GM18511 (cell line): ENCODE measurements around the gene WDR1.

Experiments
- ATAC-seq: cut with Tn5 transposase; IDR thresholded peaks from one replicate; pipeline ENCODE4 v1.9.1; 2021; ENCODE audit warnings: mild to moderate bottlenecking, moderate library complexity; ENCODE audit not compliant: unreplicated experiment

Gene WDR1

DNA sequence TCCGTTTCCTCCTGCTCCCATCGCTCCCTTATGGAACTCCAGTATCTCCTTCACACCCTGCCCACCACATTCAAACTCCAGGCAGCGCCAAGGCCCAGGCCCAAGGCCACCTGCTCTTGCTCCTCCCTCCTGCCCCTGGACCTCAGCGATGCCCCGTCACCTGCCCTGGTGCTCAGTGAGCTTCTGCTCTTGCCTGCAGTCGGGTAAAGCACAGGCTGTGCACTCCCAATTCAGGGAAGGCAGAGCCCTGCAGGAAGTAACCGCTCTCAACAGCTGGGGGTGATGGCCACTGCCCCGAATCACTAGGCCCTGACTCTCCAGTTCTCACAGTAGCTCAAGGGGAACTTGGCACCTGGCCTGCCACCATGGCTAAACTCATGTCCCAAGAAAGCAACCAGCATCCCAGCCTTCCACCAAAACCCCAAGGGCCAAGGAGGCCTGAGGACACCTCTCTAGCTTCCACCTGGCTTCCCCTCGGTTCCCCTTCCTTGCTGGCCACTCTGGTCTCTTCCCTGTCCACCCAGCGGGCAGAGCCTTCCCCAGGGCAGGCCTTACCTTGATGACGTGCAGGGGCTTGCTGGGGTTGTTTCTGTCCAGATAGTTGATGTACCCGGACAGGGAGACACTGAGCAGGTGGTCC is 29.3 kb downstream of the WDR1 start:
- ATAC-seq, result no peak

- no peak for ATAC-seq
Observed at GRCh38 chr4:10086506-10087120, 30.0 kb downstream of the WDR1 start.

DNA sequence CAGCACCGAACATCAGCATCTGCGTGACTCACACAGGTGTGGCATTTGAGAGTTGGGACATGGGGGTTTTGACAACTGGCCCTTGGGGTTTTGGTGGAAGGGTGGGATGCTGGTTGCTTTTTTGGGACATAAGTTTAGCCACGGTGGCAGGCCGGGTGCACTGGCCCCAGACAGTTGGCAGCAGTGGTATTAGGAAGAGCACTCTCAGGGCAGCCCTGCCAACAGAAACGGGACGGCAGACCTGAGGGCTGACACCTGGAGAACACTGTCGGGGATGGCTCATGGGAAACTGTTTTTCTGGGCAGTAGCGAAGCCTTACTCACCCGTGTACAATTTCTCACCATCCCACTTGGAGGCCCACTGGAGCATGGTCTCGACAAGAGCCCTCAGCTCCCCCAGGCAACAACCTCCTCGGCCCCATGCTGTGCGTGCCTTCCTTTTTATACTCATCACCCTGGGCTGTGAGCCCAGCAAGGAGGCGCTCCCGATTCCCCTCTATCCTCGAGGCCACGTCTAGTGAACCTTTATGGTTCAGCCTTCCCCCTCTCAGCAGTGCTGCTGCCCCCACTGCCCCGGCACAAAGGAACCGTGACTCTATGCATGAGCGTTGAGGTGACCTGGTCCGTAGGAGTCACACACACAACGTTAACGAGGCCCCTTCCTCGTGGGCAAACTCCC is 30.6 kb downstream of the WDR1 start:
- no peak for ATAC-seq

DNA sequence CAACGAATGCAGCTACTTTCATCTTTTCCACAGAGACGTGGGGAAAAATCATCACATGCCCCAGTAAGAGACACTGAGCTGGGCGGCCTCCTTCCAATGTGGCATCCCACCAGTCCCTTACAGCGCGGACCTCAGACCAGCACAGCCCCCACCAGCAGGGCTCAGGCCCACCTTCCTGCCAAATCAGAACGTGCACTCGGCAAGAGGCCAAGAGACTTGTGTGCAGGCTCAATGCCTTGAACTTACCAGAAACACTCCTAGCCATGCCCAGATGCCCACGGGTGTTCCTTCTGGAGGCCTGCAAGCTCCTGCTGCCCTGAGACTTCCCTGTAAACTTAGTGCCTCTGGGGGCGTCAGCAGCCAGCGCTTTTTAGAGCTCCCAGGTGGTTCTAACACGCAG is 31.2 kb downstream of the WDR1 start:
- no peak for ATAC-seq

GRCh38 chr4:10084651-10085358 is 31.8 kb downstream of the WDR1 start:
- ATAC-seq, result no peak

GRCh38 chr4:10083861-10084641 is 32.5 kb downstream of the WDR1 start:
- ATAC-seq, result no peak

- no peak for ATAC-seq
Observed at GRCh38 chr4:10083331-10083771, 33.2 kb downstream of the WDR1 start.

- ATAC-seq, result no peak
Observed at GRCh38 chr4:10082459-10083272, 33.9 kb downstream of the WDR1 start.

DNA sequence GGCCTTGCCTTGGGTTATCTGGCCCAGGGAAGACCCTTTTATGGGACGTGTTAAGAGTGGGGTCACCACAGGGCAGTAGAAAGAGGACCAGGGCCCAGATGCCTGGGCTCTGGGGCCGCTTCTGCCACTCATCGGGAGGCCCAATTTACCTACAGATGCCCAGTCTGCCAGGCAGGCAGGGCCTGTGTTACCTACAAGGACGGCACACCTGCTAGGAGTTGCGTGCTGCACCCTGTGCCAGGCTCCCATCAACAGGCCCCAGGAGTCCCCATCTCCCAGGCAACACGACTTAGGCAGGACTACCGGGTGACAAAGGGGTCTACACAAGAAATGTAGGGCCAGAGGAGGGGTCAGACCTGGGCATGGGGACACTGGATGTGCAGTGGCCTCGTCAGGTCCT is 34.6 kb downstream of the WDR1 start:
- no peak for ATAC-seq

DNA sequence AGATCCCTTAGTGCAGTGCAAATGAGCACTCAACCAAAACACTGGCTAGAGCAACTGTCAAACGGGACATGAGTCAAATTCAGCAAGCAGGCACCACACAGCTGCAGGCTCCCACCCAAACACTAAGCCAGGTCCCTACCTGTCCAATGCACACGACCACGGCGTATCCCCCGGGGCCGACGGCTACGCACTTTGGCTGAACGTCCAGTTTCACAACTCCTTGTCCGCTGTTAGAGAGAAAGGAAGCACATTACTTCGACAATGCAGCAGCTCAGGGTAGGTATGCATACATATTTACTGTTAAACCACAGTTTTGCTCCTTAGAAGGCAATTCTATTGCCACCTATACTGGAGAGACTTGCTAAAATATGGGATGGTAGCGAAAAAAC is 35.4 kb downstream of the WDR1 start:
- ATAC-seq, result no peak

- no peak for ATAC-seq
Observed at GRCh38 chr4:10080589-10081217, 35.9 kb downstream of the WDR1 start.

- no peak for ATAC-seq
Observed at GRCh38 chr4:10079912-10080588, 36.5 kb downstream of the WDR1 start.

DNA sequence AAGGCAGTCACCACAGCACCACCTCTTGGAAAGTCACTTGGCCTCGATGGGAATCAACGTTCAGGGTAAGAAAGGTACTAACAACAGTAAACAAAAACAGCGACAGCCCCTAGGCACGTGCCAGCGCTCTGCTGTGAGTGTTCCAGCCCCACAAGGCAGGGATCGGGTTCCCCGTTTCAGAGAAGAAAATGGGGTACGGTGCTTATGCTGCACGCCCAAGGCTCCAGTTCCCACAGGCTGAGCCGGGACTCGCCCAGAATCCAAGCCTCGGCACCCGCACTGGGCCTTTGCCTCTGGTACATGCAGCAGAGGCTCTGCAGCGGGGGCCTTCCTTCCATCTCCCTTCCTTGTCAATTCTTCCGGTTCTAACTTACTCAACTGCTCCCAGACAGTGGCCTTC is 37.3 kb downstream of the WDR1 start:
- no peak for ATAC-seq

DNA sequence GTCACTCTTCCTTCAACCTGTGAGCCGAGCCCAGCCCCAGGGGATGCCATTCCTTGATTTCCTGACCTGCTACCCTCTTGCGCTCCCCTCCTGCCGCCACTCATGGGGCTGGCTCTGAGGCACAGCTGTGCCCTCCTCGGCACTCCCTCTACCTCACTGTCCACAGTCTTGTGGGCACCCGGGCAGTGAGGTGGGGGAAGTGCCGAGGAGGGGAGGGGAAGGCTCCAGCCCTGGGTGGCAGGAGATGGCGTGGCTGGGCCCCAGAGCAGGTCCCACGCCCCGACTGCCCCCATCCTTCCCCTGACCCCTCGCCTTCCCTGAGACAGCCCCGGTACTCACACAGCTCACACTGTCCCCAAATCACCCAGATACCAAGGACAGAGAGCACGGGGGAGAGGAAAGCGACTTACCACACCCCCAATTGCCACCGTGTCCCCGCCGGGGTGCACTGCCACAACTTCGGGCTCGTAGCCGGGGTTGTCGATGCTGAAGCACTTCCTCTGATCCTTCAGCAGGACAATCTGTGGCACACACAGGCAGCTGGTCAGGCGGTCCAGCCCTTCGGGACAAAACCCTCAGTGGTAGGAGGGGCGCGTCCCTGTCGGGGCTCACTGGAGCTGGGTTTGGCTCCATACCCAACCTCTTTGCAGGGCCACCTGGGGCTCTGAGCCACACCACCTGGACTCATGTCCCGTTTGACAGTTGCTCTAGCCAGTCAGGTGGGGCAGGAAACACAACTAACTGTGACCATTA is 37.9 kb downstream of the WDR1 start:
- ATAC-seq, result no peak

- no peak for ATAC-seq
Observed at GRCh38 chr4:10077483-10078335, 38.9 kb downstream of the WDR1 start.

- no peak for ATAC-seq
Observed at GRCh38 chr4:10077076-10077475, 39.5 kb downstream of the WDR1 start.

- ATAC-seq, result no peak
Observed at GRCh38 chr4:10075953-10076391, 40.6 kb downstream of the WDR1 start.
